TTC549 (cell line): ENCODE results near the gene CERS1.

Experiments
- FAIRE-seq: peaks from 2 replicates; lab custom pipeline; 2012; peaks lifted over from hg19 to GRCh38; lab: Jason Lieb, UNC

CERS1 gene

DNA sequence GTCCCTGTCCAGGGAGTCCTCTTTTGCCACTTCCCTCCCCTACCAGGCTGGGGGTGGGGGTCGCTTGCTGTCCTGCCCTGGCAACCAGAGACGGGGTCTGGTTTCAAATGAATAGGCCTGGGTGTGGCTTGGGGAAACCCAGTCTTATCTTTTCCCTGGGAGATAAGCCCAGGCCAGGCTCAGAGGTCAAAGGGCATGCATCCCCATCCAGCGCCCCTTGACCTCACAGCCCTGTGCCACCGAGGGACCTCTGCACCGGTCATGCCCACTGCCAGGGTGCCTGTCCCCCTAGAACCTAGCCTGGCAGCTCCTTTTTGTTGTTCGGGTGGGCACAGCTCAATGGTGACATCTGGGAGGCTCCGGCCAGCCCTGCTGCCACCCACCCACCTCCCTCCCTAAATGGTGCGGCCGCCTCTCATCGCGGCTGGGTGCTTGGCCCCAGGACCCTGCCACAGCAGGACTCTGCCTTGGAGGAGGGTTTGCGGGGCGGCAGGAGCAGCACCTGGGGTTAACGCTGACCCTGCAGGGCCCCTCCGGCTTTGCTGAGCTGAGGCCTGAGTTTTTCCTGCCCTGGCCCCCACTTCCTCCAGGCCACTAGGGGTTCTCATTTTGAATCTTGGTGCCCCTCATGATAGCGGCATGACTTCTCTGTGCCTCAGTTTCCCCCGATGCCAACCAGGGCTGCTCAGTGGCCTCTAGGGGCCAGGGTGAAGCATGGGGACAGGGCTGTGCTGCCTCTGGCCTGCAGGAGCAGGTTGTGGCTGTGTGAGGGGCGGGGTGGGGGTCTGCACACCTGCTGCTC lies 2.9 kb upstream of the CERS1 start:
- no peak for FAIRE-seq

DNA sequence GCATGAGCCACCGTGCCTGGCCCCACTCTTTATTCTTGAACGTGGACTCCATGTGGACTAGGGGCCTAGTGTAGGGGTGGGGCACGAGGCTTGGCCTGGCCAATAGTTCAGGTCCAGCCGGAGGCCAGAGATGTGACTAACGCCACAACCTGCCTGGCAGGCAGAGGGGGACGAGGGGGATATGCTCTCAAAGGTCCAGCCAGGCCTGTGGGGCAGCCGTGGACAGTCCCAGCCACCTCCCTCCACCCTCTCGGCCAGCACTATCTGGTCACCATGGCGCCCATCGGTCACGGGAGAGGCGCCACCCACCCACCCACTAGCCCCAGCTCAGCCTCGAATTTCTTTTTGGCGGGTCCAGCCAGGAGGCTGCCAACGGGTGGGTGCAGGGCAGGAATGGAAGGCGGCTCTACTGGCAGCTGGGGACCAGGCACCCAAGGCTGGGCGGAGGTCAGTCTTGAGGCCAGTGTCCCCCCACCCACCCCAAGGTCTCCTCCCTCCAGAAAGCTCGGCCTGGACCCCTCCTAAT lies 2.2 kb upstream of the CERS1 start:
- no peak for FAIRE-seq

DNA sequence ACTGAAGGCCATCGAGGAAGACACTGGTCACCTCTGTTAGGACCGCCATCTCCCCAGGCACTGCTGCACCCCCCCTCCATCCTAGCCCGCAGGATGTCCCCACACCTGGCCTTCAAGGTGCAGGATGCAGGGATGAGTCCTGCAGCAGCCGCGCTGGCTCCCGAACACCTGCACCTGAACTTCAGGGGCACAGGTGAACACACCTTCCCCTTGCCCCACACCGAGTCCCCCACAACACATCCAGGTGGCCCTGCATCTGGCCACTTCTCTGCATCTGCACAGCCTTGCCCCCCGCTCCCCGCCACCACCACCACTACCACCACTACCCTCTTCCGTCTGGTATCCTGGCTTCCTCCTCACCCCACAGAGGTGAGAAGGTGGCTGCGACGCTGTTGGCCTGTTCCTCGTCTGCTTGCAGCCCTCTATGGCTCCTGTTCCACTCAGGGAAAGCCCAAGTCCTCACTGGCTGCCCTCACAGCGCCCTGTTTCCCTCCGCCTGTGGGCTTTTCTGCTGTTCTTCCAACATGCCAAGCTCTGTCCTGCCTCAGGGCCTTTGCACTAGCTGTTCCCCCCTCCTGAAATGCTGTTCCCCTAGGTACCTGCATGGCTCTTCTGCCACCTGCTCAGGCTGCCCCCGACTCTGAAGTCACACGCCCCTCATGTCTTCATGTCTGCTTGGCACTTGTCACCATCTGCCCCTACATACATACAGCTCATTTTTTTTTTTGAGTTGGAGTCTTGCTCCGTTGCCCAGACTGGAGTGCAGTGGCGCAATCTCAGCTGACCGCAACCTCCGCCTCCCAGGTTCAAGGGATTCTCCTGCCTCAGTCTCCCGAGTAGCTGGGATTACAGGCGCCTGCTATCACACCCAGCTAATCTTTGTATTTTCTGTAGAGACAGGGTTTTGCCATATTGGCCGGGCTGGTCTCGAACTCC lies 1.4 kb upstream of the CERS1 start:
- FAIRE-seq: no peak

- FAIRE-seq: no peak
These were observed 473 bp upstream of the CERS1 start for GRCh38 chr19:18896421-18896841.

- no peak for FAIRE-seq
These were observed 727 bp downstream of the CERS1 start for GRCh38 chr19:18895038-18895823.

GRCh38 chr19:18894254-18895037 lies 1.5 kb downstream of the CERS1 start:
- FAIRE-seq: no peak

GRCh38 chr19:18893587-18894253 lies 2.2 kb downstream of the CERS1 start:
- no peak for FAIRE-seq

GRCh38 chr19:18889949-18890745 lies 5.8 kb downstream of the CERS1 start:
- FAIRE-seq: no peak

DNA sequence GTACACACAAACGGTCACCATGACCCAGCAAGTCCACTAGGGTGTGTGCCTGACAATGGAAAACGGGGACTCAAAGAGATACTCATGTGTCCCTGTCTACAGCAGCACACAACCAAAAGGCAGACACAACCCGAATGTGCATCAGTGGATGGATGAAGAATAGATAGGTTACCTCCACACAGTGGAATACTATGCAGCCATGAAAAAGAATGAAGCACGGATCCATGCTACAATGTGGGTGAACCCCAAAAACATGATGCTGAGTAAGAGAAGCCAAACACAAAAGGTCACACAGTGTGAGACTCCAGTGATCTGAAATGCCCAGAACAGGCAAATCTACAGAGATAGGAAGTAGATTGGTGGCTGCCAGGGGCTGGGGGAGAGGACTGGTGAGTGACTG lies 9.0 kb downstream of the CERS1 start:
- no peak for FAIRE-seq

DNA sequence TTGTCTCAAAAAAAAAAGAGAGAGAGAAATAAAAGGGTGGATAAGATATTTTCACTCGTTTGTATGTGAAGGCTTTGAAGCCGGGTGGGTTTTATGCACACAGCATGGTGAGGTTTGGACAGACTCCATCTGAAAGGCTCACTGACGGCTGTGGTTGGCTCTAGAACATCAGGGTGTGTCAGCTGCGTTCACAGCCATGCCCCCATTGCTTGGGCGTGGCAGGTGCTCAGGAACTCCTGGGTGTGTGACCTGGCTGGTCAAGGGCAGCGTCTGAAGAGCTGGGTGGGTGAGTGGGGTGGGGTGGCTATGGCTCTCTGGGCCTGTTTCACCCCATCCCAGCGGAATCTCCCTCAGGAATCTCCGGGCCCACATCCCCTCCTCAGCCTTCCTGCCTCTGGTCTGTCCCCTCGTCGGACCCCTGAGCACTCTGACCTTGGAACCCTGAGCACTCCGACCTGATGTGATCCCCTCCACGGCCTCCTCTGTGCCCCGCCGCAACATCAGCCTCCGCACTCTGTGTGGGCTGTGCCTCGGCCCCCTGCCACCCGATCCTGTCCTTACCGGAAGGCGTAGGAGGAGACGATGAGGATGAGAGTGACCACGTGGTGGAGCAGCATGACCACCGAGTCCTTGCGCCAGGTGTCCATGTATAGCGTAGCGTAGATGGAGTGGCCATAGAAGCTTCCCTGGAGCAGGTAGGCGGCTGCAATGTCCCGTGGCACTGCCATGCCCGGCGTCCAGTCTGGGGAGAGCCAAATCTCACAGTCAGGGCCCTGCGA lies 12.2 kb downstream of the CERS1 start:
- no peak for FAIRE-seq

DNA sequence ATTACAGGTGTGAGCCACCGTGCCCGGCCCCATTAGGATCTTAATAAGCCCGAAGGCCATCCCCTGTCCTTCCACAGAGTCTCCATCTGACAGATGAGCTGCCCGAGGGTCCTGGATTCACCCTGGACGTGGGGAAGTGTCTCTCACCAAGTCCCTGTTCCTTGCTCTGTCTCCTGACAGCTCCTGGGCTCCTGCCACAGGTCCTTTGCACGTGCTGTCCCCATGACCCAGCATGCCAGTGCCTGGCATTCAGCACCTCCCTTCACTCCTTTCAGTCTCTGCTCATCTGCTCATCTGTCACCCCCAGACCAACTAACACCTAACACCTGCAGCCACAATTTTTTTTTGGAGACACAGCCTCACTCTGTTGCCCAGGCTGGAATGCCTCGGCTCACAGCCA lies 14.5 kb downstream of the CERS1 start:
- no peak for FAIRE-seq

DNA sequence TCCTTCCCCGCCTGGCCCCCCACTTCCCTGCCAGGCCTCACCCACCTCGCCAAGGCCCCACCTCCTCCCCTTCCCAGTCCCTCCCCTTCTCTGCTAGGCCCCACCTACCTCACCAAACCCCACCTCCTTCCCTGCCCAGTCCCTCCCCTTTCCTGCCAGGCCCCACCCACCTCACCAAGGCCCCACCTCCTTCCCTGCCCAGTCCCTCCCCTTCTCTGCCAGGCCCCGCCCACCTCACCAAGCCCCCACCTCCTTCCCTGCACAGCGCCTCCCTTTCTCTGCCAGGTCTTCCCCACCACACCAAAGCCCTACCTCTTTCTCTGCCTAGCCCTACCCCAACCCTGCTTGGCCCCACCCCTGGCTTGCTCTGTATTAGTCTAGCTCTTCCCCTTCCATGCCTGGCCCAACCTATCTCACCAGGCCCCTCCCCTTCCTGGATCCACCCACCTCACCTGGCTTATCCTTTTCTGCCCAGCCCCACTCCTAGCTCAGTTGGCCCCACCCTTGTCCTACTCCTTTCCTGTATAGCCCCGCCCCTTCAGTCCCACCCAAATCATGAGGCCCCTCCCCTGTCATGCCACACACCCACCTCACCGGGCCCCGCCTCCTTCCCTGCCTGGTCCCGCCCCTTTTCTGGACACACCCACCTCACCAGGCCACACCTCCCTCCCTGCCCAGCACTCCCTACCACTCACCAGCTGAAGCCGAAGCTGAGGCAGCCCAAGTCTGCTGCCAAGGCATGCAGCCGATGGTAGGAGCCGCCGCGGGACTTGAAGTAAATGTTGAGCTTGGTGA lies 16.2 kb downstream of the CERS1 start:
- FAIRE-seq: no peak

DNA sequence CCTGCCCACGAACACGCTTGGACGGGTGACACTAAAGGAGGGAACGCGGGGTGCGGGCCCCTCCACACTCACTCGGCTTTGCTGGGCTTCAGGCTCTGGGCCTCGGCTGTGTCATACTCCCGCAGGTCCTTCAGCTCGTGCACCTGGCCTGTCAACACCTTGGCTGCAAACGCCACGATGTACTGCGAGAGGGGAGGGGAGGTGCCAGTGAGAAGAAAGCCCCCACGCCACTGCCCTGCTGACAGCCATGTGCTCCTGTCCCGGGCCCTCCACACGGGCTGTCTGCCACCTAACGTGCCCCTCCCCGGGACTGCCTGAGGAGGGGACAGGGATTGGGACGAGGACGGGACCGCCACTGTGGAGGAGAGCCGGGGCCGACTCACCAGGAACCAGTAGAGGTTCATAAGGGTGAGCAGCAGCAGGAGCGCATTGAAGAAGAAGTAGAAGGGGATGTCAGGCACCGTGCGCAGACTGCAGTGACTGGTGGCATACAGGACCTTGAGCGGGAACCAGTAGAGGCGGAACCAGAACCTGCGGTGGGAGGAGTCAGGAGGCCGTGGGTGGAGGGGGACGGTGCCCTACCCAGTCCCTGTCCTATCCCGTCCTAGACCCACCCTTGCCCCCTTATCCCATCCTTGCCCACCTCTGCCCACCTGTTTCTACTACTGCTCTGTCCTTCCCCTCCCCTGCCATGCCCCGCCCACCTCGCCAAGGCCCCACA lies 16.9 kb downstream of the CERS1 start:
- FAIRE-seq: no peak

GRCh38 chr19:18878058-18878797 lies 17.7 kb downstream of the CERS1 start:
- no peak for FAIRE-seq

DNA sequence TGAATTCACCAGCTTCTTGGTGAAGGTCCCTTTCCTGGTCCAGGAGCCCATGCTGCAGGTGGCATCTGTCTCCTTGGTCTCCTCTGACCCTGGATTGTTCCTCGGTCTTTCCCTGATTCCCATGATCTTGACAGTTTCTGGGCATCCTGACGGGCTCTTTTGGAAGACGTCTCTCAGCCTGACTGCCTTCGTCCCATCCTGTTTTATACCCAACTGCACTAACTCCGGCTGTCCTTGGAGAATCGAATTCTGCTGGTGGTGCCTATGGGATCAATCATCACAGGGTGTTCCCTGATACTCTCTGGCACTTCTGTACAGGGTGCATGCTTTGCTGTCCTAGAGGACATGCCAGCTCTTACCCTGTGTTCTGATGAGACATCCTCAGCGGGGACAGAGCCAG lies 19.1 kb downstream of the CERS1 start:
- FAIRE-seq: no peak

DNA sequence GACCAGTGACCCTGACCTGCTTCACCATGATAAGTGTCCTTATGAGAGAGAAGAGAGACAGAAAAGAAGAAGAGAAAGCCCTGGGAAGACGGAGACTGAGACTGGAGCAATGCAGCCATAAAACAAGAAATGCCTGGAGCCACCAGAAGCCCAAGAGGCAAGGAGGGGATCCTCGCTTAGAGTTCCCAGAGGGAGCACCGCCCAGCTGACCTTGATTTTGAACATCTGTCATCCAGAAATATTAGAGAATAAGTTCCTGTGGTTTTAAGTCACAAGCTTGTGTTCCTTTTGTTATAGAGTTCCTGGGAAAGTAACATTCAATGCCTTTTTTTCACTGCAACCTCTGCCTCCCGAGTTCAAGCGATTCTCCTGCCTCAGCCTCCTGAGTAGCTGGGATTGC lies 20.2 kb downstream of the CERS1 start:
- FAIRE-seq: no peak

DNA sequence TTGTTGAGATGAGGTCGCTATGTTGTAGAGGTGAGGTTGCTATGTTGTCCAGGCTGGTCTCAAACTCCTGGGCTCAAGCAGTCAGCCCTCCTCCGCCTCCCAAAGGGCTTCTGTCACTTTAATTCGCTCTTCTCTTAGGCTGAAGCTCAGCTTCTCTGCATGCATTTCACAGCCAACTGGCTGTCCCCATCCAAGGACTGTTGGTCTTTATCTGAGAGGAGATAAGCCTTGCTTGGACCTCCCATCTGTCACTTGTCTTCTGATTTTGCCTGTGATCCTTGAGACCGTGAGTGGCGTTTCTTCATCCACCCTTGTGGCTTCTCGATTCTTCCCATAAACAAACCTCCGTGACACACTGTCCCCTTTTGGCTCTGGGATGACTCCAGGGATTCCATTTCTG lies 24.4 kb downstream of the CERS1 start:
- FAIRE-seq: no peak
